ENCODE results near the gene BABAM2.
"Not testable (repeated sequence)": the region's sequence is repeated elsewhere in the genome, so short reads cannot be mapped to it uniquely, and the experiment has no call there.

The BABAM2 gene

GRCh38 chr2:27863146-27863545, 27.4 kb upstream of the BABAM2 start:
- TF ChIP-seq, protein P1, sequence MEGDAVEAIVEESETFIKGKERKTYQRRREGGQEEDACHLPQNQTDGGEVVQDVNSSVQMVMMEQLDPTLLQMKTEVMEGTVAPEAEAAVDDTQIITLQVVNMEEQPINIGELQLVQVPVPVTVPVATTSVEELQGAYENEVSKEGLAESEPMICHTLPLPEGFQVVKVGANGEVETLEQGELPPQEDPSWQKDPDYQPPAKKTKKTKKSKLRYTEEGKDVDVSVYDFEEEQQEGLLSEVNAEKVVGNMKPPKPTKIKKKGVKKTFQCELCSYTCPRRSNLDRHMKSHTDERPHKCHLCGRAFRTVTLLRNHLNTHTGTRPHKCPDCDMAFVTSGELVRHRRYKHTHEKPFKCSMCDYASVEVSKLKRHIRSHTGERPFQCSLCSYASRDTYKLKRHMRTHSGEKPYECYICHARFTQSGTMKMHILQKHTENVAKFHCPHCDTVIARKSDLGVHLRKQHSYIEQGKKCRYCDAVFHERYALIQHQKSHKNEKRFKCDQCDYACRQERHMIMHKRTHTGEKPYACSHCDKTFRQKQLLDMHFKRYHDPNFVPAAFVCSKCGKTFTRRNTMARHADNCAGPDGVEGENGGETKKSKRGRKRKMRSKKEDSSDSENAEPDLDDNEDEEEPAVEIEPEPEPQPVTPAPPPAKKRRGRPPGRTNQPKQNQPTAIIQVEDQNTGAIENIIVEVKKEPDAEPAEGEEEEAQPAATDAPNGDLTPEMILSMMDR (conservative IDR thresholded peaks at IDR 0.05; ENCODE audit: low read depth, low read length) = no peak
- DNase-seq (ENCODE audit: low read depth) = no peak
- H3K4me3 ChIP-seq (ENCODE audit: low read depth, low read length) = no peak overlapping the region

DNA sequence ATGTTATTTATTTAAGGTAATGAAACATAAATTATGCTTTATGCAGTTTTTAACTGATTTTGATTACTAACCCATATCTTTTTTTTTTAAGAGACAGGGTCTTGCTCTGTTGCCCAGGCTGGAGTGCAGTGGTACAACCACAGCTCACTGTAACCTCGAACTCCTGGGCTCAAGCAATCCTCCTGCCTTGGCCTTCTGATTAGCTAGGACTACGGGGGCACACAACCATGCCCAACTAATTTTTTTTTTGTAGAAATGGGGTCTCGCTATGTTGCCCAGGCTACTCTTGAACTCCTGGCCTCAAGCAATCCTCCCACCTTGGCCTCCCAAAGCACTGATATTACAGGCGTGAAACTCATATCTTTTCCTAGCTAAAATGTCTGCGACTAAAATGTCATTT, 26.6 kb upstream of the BABAM2 start:
- not testable (repeated sequence) for H3K4me3 ChIP-seq (ENCODE audit: low read depth, low read length); DNase-seq (ENCODE audit: low read depth)

- TF ChIP-seq, protein P1 (conservative IDR thresholded peaks at IDR 0.05; ENCODE audit: low read depth, low read length) = no peak
- no peak for DNase-seq (ENCODE audit: low read depth)
- no peak overlapping the region for H3K4me3 ChIP-seq (ENCODE audit: low read depth, low read length)
Observed at GRCh38 chr2:27866237-27866636, 24.3 kb upstream of the BABAM2 start.

DNA sequence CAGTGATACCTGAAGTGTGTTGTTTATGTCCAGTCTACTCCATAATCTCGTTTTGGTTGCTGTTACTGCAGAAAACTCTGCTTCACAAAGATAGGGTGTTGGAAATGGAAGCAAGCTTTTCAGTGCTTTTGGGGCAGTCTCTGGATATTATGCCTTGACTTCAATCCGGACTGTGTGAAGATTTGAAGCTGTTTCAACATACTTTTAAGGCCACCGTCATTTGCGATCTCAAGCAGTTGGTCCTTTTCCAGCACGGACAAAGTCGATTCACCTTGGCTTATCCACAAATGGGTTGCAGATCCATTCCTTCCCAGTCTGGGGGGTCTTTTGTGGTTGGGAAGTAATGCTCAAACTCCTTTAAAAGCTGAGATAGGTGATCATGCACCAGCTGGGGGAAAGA, 20.8 kb upstream of the BABAM2 start:
- no peak for DNase-seq (ENCODE audit: low read depth)
- TF ChIP-seq, protein P1 (conservative IDR thresholded peaks at IDR 0.05; ENCODE audit: low read depth, low read length) = no peak
- no peak overlapping the region for H3K4me3 ChIP-seq (ENCODE audit: low read depth, low read length)

DNA sequence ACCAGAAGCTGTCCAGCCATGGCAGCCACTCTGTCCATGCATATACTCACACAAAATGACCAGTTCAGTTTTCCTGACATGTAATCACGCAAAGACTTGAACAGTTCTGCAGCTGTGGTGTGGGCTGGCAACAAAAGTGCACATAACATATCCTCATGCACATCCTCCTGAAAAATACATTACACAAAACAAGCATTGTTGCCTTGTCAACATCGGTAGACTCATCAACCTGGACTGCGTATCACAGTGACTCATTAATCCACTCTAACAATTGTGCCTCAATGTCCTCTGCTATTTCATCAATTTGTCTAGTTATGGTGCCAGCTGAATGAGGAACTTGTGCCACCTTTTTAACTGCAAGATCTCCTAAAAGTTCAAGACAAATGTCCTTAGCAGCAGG, 19.8 kb upstream of the BABAM2 start:
- DNase-seq (ENCODE audit: low read depth) = no peak
- H3K4me3 ChIP-seq (ENCODE audit: low read depth, low read length) = no peak overlapping the region
- TF ChIP-seq, protein P1 (conservative IDR thresholded peaks at IDR 0.05; ENCODE audit: low read depth, low read length) = no peak

- no peak overlapping the region for H3K4me3 ChIP-seq (ENCODE audit: low read depth, low read length)
- DNase-seq (ENCODE audit: low read depth) = no peak
- TF ChIP-seq, protein P1 (conservative IDR thresholded peaks at IDR 0.05; ENCODE audit: low read depth, low read length) = no peak
Observed at GRCh38 chr2:27871802-27872201, 18.7 kb upstream of the BABAM2 start.

GRCh38 chr2:27873091-27873490, 17.4 kb upstream of the BABAM2 start:
- H3K4me3 ChIP-seq (ENCODE audit: low read depth, low read length) = no peak overlapping the region
- TF ChIP-seq, protein P1 (conservative IDR thresholded peaks at IDR 0.05; ENCODE audit: low read depth, low read length) = no peak
- DNase-seq (ENCODE audit: low read depth) = no peak
